GM20431 (cell line): ENCODE measurements around the gene ALG9.
"Not testable (repeated sequence)": the region's sequence is repeated elsewhere in the genome, so short reads cannot be mapped to it uniquely, and the experiment has no call there.

ENCODE experiments used
- in situ Hi-C: fragments of 300-500 bp; cut with MseI, MboI; formaldehyde crosslinking; loops from one replicate; pipeline ENCODE4 v1.15.0; 2020; ENCODE audit warnings: low sequenced_read_pairs; ENCODE audit not compliant: unreplicated experiment

Gene ALG9

GRCh38 chr11:111886032-111886431, 14.7 kb upstream of the ALG9 start:
- in situ Hi-C loops, result no loop called here

- in situ Hi-C loops, result not testable (repeated sequence)
Measured at GRCh38 chr11:111885053-111885452, 13.7 kb upstream of the ALG9 start.

GRCh38 chr11:111882202-111882601, 10.8 kb upstream of the ALG9 start:
- in situ Hi-C loops, result no loop called here

DNA sequence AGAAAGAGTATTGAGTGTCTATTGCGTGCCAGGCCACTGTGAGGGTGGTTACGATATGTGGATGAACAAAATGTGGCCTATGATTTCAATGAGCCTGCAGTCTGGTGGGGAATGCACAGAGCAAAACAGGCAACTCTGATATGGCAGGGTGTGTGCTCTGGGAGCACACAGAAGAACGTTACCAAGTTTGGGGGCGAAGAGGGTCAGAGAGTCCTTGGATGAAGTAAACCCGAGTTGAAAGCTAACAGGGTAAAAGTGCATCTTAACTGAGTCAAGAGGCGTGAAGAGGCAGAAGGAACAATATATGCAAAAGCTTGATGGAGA, 8.2 kb upstream of the ALG9 start:
- in situ Hi-C loops, result no loop called here

DNA sequence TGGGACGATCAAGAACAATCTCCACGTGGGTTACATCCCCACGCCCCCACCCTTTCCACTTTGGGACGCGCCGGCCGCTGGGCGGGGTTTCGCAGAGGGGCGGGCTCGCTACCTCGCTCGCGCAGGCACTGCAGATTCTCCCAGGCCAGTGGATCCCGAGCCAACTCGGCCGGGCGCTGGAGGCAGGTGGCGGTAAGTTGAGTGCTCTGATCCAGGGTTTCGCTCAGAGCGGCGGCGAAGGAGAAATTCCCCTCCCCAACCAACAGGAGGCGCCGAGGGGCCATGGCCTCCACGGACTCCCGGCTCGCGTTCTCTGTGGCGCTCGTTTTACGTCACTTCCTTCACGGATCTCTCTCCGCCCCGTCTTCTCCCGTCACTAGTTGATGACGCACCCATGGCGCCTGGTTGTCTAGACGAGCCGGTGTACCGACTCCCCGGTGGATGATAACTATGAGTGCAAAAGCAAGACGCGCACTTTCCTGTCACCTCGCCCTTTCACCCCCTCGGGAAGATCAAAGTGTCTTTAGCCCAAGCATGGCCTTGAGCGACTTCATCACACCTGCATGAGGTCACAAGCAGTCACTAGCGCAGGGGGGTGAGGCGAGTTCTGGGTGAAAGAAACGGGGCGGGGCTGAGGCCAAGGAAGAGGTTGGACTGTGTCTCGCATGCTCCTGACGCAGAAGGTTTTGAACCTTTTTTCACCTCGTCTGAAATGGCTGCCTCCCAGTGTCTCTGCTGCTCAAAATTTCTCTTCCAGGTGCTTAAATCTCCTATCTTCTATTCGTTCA, 7.7 kb upstream of the ALG9 start, which contains the start of the genes CFAP68 and FDXACB1:
Gene CFAP68, plus strand, starts transcription at position 693 of the 788 bp plus-strand sequence. Its CDS starts 20 bp downstream, at position 713.
Gene FDXACB1, minus strand, starts transcription at position 317 of the 788 bp plus-strand sequence. Its CDS starts 33 bp downstream, at position 284.
- in situ Hi-C loops, result no loop called here

GRCh38 chr11:111878385-111878848, 7.0 kb upstream of the ALG9 start:
- in situ Hi-C loops, result no loop called here

DNA sequence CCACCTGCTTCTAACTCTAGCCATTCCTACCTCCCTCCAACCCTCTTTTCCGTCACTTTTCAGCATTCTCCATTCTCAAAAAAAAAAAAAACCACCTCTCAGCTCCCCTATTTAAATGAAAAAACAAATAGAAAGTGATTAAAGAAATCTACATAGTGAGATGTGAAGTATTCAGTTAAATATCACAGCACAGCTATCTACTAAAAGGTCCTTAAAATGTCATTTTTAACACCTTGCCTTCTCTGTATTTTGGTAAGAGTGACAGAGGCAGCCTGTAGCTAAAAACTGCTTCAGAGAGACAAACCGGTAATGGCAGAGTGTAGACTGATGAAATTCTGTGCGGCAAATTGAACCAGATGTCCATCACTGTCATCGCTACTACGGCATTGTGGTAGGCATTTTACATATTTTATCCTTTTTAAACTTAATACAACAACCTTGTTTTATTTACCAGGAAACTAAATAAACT, 346 bp upstream of the ALG9 start:
- in situ Hi-C loops, result no loop called here

DNA sequence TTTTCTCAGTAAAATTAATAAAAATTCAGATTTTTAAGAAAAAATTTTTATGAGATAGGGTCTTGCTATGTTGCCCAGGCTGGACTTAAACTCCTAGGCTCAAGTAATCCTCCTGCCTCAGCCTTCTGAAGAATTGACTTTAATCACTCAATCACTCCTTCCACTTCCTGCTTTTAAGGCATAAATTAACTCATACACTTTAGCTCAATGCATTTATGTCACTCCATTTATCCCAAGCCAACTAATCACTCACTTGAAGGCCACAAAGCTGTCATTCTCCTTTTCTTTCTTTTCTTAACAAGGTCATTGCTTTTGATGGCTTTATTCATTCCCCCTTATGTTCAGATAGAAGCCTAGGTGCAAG, 877 bp downstream of the ALG9 start:
- in situ Hi-C loops, result no loop called here

- in situ Hi-C loops, result no loop called here
Measured at GRCh38 chr11:111870113-111870512, 1.3 kb downstream of the ALG9 start.

DNA sequence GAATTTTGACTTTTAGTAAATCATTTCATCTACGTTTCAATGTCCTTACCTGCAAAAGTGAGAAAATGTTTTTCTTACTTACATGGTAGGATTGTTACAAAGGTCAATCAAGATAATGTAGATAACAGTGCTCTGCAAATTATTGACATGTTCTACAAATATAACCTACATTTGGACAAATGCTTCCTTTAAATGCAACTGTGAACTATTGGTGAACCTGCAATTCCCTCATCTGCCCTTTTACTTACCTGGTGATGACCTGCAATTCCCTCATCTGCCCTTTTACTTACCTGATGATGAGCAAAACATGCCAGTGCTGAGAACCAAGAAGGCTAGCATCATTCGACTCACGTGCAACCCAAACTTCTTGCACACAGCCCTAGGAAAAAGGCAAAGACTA, 11.1 kb downstream of the ALG9 start:
- in situ Hi-C loops, result no loop called here

DNA sequence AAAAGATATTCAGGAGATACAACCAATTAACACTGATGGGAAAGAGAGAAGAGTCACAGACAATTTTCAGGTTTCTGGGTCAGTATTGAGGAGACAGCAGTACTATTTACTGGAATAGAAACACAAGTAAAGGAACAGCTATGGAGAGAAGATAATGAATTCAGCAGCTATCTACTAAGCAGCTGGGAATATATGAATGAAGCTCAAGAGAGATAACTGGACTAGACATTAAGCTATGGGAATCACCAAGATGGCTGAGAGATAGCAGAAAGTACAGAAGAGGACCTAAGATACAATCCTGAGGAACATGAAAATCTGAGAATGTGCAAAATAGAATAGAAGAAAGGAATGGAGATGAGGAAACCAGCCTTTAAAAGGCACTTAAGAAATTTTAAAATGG, 15.9 kb downstream of the ALG9 start:
- in situ Hi-C loops, result no loop called here

GRCh38 chr11:111852103-111852502, 19.3 kb downstream of the ALG9 start:
- in situ Hi-C loops, result no loop called here

DNA sequence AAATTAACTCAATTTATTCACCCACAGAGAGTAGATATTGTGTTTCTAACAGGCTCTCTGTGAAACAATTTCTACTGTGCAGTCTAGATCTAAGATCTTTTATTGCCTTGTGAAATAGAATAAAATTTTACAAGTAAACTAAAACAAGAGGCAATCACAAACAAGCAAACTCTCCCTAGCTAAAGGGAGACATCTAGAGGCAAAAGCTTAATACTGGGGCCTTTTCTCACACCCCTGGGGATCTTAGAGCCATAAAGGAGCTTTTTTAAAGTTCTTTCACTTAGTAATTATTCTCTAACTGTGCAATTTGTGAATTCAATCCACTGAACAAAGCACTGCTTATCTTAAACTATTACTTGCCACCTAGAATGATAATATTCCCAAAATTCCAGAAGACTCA, 19.7 kb downstream of the ALG9 start:
- in situ Hi-C loops, result no loop called here

- in situ Hi-C loops, result no loop called here
Measured at GRCh38 chr11:111851067-111851466, 20.3 kb downstream of the ALG9 start.

DNA sequence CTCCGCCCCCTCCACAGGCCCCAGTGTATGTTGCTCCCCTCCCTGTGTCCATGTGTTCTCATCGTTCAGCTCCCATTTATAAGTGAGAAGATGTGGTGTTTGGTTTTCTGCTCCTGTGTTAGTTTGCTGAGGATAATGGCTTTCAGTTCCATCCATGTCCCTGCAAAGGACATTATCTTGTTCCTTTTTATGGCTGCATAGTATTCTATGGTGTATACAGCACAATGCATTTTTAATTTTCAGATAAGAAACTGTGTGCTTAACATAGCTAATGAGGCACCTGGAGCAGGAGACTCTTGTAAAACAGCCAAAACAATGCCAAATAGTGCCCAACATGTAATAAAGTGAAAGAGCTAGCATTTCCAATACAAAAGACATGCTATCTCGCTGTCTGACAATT, 21.8 kb downstream of the ALG9 start:
- in situ Hi-C loops, result loop anchor here (10.0 kb wide), 1 partner anchor 265 kb away; no protein-coding TSS in a partner anchor

GRCh38 chr11:111846636-111847035, 24.7 kb downstream of the ALG9 start:
- in situ Hi-C loops, result loop anchor here (10.0 kb wide), 1 partner anchor 262 kb away; no protein-coding TSS in a partner anchor

- in situ Hi-C loops, result loop anchor here (10.0 kb wide), 1 partner anchor 261 kb away; no protein-coding TSS in a partner anchor
Measured at GRCh38 chr11:111846063-111846462, 25.3 kb downstream of the ALG9 start.

GRCh38 chr11:111845276-111846028, 25.9 kb downstream of the ALG9 start:
- in situ Hi-C loops, result loop anchor here (10.0 kb wide), 1 partner anchor 261 kb away; no protein-coding TSS in a partner anchor

- in situ Hi-C loops, result loop anchor here (10.0 kb wide), 1 partner anchor 259 kb away; no protein-coding TSS in a partner anchor
Measured at GRCh38 chr11:111843661-111844060, 27.7 kb downstream of the ALG9 start.

DNA sequence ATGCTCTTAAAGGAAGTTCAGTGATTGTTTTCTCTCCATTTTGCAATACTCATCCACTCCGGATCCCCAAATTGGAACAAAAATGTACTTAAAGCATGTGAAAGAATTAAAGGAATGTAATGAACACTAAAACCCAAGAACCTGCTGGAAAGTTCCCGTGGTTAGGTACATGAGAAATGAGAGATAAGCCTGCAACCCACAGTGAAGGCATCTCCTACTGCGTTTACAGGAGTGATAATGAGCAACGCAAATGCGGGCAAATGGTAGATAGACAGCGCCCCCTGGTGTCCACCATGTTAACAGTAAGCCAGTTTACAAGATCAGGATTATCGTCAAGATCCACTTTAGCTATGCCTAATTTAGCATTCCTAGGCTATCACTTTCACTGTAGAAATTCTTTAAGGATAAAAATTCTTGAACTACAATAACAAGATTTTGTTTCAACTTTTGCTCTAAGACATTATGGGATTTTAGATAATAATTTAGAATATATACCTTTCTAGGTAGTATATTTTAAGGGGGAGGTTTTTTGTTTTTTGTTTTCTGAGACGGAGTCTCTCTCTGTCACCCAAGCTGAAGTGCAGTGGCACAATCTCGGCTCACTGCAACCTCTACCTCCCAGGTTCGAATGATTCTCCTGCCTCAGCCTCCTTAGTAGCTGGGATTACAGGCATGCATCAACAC, 29.9 kb downstream of the ALG9 start:
- in situ Hi-C loops, result loop anchor here (10.0 kb wide), 1 partner anchor 257 kb away; no protein-coding TSS in a partner anchor
